Psoas muscle (tissue), 8 donors: Measurements from ENCODE around the gene PRSS33. TPM values are rescaled to one million over a fixed set of nuclear protein-coding genes. Genes with fewer than 3 reads are reported as not detected.
A peak's percentile ranks its signal among the peaks of the same experiment; 100 is the strongest.

Experiments
- ATAC-seq, 4 donors: fragments of 200-7000 bp; cut with Tn5 transposase; one replicate each; pipeline ENCODE4 v1.9.1; 2020; ENCODE audit warnings: moderate library complexity in 3 of 4, mild to moderate bottlenecking in 2 of 4
- DNase-seq, 2 donors: peaks; one replicate each; pipeline ENCODE4 v3.0.0-alpha.2; 2020
- H3K27ac ChIP-seq: fragments of 200-600 bp; one replicate; pipeline ENCODE4 v1.8.0; 2022
- H3K27me3 ChIP-seq, 3 donors: fragments of 200-600 bp in 1 of 3; one replicate each; pipeline versions ENCODE4 v1.6.1 to v1.8.0; 2013 to 2022; ENCODE audit warnings: low read length in 2 of 3, mild to moderate bottlenecking in 2 of 3, moderate library complexity in 1 of 3; ENCODE audit not compliant: insufficient read depth in 3 of 3
- H3K36me3 ChIP-seq, 2 donors: fragments of 200-600 bp in 1 of 2; one replicate each; pipeline versions ENCODE4 v1.6.1 to v1.8.0; 2013 to 2022; ENCODE audit warnings: low read depth in 1 of 2, mild to moderate bottlenecking in 1 of 2, moderate library complexity in 1 of 2; ENCODE audit not compliant: insufficient read depth in 1 of 2
- H3K4me1 ChIP-seq: fragments of 200-600 bp; one replicate; pipeline ENCODE4 v1.8.0; 2022
- H3K4me3 ChIP-seq: fragments of 200-600 bp; one replicate; pipeline ENCODE4 v1.8.0; 2022; ENCODE audit warnings: mild to moderate bottlenecking
- H3K9me3 ChIP-seq: fragments of 200-600 bp; one replicate; pipeline ENCODE4 v1.8.0; 2022
- WGBS, 3 donors: extraction: QIAGEN DNeasy Blood & Tissue Kit; methylation state at CpG; one replicate each; pipeline versions ENCODE4 v1.1.6 to v1.1.7; 2013; 5-methylcytosine and 5-hydroxymethylcytosine counted together
- intact Hi-C, 2 donors: fragments of 100-400 bp; cut with DNase I; formaldehyde crosslinking; loops; one replicate each; pipeline versions ENCODE4 v1.11.0 to v1.14.2; 2022
- long read RNA-seq, 2 donors: library from polyadenylated mRNA; unstranded; transcript quantifications; one replicate each; pipeline ENCODE4 v2.0.0, GENCODE V29; 2021
- polyA plus RNA-seq, 3 donors: library from polyadenylated mRNA; stranded (reverse); fragments of 200-250 nt; gene quantifications; one replicate each; pipeline ENCODE4 v1.2.3, GENCODE V29; 2013
- total RNA-seq, 4 donors: library from RNA; stranded (reverse); fragmentation: NEBNext Ultra II Directional in 2 of 4; extraction: Animal tissue kit (Norgen Biotek cat#: 25700) in 2 of 4; gene quantifications; one replicate each; pipeline versions ENCODE4 v1.2.1 to v1.2.4, GENCODE V29; 2021 to 2023
- TF ChIP-seq, protein P1 (sequence below): fragments of 200-600 bp; IDR thresholded peaks from one replicate; pipeline ENCODE4 v1.8.0; 2022; ENCODE audit warnings: antibody characterized with exemption
- donor health status: healthy with polysubstance abuse.
- donor health status: DM: no; HTN: no; CAD: no; lungs with moderate emphysema.
- donor health status: Bipolar disorder and iron deficiency.
- donor health status: healthy.
- donor health status: DM: yes; HTN: yes; CAD: no.
- donor health status: DM: no; HTN: no; CAD: no.
- donor health status: DM: no; HTN: no; CAD: no.
- donor health status: DM: yes; HTN: yes; CAD: no.

PRSS33 gene, protein sequence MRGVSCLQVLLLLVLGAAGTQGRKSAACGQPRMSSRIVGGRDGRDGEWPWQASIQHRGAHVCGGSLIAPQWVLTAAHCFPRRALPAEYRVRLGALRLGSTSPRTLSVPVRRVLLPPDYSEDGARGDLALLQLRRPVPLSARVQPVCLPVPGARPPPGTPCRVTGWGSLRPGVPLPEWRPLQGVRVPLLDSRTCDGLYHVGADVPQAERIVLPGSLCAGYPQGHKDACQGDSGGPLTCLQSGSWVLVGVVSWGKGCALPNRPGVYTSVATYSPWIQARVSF
- total RNA-seq (not detected), polyA plus RNA-seq (not detected)
- long read RNA-seq, donor 1 = 0 reads
- long read RNA-seq, donor 2 = 0 reads

DNA sequence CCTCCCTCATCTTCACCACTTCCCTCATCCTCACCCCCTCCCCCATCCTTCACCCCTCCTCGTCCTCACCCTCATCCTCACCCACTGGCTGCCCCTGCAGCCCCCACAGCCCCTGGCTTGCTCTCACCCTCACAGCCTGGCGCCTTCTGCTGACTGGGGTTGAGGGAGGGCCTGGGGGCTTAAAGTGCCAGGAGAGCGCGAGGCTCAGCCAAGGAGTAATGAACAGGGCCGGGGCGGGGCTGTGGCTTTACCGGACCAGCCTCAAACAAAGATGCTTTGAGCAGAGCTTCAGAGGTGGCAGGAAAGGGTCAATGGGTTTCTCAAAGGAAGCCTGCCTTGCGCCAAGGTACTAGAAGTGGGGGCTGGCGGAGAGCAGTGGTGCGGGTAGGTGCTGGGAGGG, at the start of gene PRSS33:
PRSS33 (minus strand) TSS at position 155 of the 400 bp plus-strand sequence. CDS start 1,013 bp downstream, outside the sequence.
- no peak within 1 kb of the TSS for H3K4me3 ChIP-seq
- DNase-seq (no peak), ATAC-seq (no peak)
- H3K4me1 ChIP-seq = no peaks in the 10 kb centered on the region
- peaks cover 0 to 56% (median 24%) of the 10 kb centered on the region in 3 donors for H3K27me3 ChIP-seq
- intact Hi-C loops = loop anchor here in 1 of 2 donors (5.0 kb wide), 1 partner anchor 75 kb away; no protein-coding TSS in a partner anchor
- no peaks in the 10 kb centered on the region for H3K9me3 ChIP-seq
- no peaks in the 10 kb centered on the region for H3K36me3 ChIP-seq
- 25 to 31% (median 29%) methylated on average over 10 of the region's 10 CpGs for WGBS, 3 donors
- no peak within 1 kb of the TSS for H3K27ac ChIP-seq
- TF ChIP-seq, protein P1, sequence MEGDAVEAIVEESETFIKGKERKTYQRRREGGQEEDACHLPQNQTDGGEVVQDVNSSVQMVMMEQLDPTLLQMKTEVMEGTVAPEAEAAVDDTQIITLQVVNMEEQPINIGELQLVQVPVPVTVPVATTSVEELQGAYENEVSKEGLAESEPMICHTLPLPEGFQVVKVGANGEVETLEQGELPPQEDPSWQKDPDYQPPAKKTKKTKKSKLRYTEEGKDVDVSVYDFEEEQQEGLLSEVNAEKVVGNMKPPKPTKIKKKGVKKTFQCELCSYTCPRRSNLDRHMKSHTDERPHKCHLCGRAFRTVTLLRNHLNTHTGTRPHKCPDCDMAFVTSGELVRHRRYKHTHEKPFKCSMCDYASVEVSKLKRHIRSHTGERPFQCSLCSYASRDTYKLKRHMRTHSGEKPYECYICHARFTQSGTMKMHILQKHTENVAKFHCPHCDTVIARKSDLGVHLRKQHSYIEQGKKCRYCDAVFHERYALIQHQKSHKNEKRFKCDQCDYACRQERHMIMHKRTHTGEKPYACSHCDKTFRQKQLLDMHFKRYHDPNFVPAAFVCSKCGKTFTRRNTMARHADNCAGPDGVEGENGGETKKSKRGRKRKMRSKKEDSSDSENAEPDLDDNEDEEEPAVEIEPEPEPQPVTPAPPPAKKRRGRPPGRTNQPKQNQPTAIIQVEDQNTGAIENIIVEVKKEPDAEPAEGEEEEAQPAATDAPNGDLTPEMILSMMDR = no peak

DNA sequence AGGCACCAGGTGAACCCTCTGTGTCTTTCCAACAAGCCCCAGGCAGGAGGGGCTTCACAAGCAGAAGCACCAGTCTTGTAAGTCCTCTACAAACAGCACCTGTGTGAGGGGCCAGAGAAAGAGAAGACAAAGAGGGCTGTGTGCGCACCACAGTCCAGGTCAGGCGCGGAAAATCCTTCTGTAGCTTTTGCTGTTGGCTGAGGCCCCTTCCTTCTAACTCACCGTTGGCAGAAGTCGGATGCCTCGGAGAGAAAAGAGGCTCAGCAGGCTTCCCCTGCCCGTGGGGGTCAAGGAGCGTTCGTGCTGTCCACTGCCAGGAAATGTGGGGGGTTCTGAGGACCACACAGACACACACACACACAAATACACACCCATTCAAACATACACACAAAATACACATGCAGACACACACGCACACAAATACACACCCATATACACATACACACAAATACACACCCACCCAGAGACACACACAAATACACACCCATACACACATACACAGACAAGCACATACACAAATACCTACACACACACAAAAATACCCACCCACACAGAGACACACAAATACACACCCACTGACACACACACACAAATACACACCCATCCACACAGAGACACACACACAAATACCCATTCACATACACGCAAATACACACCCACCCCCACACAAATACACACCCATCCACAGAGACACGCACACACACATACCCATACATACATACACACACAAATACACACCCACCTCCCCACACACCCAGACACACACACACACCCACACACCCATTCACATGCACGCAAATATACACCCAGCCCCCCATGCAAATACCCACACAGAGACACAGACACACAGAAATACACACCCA, 49.5 kb upstream of the PRSS33 start:
- WGBS, 3 donors = 56 to 63% (median 56%) methylated on average over 13 of the region's 13 CpGs
- Histone ChIP-seq H3K4me3 (no peak overlapping the region), H3K27me3 (peaks cover 0 to 18% (median 0%) of the 10 kb centered on the region in 3 donors), H3K27ac (no peak overlapping the region), H3K4me1 (no peaks in the 10 kb centered on the region), H3K9me3 (no peaks in the 10 kb centered on the region), H3K36me3 (no peaks in the 10 kb centered on the region)
- ATAC-seq (no peak), DNase-seq (peak in 1 of 2 donors; percentile 14)
- TF ChIP-seq, protein P1 = no peak
- intact Hi-C loops = no loop called here

DNA sequence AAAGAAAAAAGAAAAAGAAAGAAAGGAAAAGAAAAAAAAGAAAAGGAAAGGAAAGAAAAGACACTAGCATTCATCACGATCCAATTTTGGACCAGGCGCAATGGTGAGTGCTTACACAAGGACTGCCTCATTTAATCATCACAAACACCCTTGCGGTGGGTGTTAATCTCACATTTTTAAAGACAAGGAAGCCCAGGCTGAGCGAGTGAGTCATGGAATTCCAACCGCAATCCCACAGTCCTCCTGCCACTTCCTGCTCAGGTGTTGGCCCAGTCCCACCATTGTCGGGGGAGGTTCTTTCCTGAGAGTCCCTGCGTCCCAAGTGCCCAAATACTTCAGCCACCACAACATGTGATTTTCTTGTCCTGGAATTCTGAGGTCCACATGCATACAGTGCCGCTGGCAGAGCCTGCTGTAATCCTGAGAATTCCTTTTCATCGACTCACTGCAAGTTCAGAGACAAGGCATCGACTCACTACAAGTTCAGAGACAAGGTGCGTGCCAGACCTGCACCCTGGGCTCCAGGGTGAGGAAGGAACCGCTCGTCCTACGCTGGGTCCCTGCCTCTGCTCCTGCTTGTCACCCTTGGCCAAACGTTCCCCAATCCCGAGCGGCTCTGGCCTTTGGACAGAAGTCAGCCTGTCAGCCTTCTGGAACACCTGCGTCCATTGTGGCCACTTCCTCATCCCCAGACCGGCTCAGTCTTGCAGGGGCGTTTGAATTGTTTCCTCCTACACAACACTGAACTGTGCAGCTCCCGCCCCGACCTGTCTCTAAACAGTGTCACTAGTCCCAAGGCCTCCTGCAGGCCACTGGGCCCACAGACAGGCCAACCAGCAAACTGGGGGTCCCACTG, 48.5 kb upstream of the PRSS33 start:
- peaks cover 0 to 22% (median 0%) of the 10 kb centered on the region in 3 donors for H3K27me3 ChIP-seq
- no peaks in the 10 kb centered on the region for H3K4me1 ChIP-seq
- DNase-seq (peak in 1 of 2 donors; percentile 32), ATAC-seq (peak in 1 of 4 donors; percentile 28)
- TF ChIP-seq, protein P1 = no peak
- no peak overlapping the region for H3K27ac ChIP-seq
- H3K4me3 ChIP-seq = no peak overlapping the region
- no peaks in the 10 kb centered on the region for H3K36me3 ChIP-seq
- no peaks in the 10 kb centered on the region for H3K9me3 ChIP-seq
- intact Hi-C loops = no loop called here
- 47 to 49% (median 47%) methylated on average over 22 of the region's 22 CpGs for WGBS, 3 donors

DNA sequence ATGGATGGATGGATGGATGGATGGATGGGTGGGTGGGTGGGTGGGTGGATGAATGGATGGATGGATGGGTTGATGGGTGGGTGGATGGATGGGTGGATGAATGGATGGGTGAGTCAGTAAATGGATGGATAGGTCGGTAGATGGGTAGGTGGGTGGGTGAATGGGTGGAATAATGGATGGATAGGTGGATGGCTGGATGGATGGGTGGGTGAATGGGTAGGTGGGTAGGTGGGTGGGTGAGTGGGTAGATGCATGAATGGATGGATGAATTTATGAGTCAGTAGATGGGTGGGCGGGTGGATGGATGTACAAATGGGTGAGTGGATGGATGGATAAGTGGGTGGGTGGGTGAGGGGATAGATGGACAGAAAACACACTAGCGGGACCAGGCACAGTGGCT, 47.6 kb upstream of the PRSS33 start:
- Histone ChIP-seq H3K4me3 (no peak overlapping the region), H3K36me3 (no peaks in the 10 kb centered on the region), H3K27ac (no peak overlapping the region), H3K9me3 (no peaks in the 10 kb centered on the region), H3K4me1 (no peaks in the 10 kb centered on the region), H3K27me3 (peaks cover 0 to 31% (median 0%) of the 10 kb centered on the region in 3 donors)
- DNase-seq (no peak), ATAC-seq (no peak)
- intact Hi-C loops = no loop called here
- 77 to 86% (median 85%) methylated on average over 3 of the region's 3 CpGs for WGBS, 3 donors
- TF ChIP-seq, protein P1 = no peak
